H9 (cell line): ENCODE results near the gene ZNF774. TPM values are rescaled to one million over a fixed set of nuclear protein-coding genes. Genes with fewer than 3 reads are reported as not detected.

ENCODE experiments used
- DNase-seq: peaks from one replicate; pipeline ENCODE4 v3.0.0-alpha.2; 2017
- H2AFZ ChIP-seq: one replicate; pipeline ENCODE4 v1.6.1; 2013; ENCODE audit warnings: mild to moderate bottlenecking, low read length, control low read depth, moderate library complexity
- H2AK5ac ChIP-seq: 2 replicates; pipeline ENCODE4 v1.6.1; 2013; ENCODE audit warnings: low read length, control low read depth, mixed read lengths; ENCODE audit not compliant: insufficient read length
- H2BK120ac ChIP-seq: one replicate; pipeline ENCODE4 v1.6.1; 2013; ENCODE audit warnings: low read depth, mild to moderate bottlenecking, low read length, control low read depth, inconsistent platforms; ENCODE audit not compliant: poor library complexity, severe bottlenecking
- H2BK12ac ChIP-seq: 2 replicates; pipeline ENCODE4 v1.6.1; 2013; ENCODE audit warnings: low read length, control low read depth, mixed read lengths, low read depth; ENCODE audit not compliant: insufficient read length
- H2BK15ac ChIP-seq: 2 replicates; pipeline ENCODE4 v1.6.1; 2013; ENCODE audit warnings: low read depth, low read length, control low read depth
- H2BK20ac ChIP-seq: one replicate; pipeline ENCODE4 v1.6.1; 2013; ENCODE audit warnings: low read depth, mild to moderate bottlenecking, low read length, control low read depth, inconsistent platforms; ENCODE audit not compliant: poor library complexity, severe bottlenecking
- H2BK5ac ChIP-seq: 2 replicates; pipeline ENCODE4 v1.6.1; 2013; ENCODE audit warnings: low read length, control low read depth, mixed read lengths; ENCODE audit not compliant: insufficient read length
- H3K14ac ChIP-seq: 2 replicates; pipeline ENCODE4 v1.6.1; 2013; ENCODE audit warnings: low read length, control low read depth; ENCODE audit not compliant: insufficient read depth
- H3K18ac ChIP-seq: 2 replicates; pipeline ENCODE4 v1.6.1; 2013; ENCODE audit warnings: low read depth, mild to moderate bottlenecking, mixed read lengths, low read length, control low read depth; ENCODE audit not compliant: insufficient read length
- H3K23ac ChIP-seq: 2 replicates; pipeline ENCODE4 v1.6.1; 2013; ENCODE audit warnings: low read length, control low read depth, mixed read lengths, low read depth; ENCODE audit not compliant: insufficient read length
- H3K23me2 ChIP-seq: 2 replicates; pipeline ENCODE4 v1.6.1; 2013; ENCODE audit warnings: low read depth, mild to moderate bottlenecking, mixed read lengths, low read length, control low read depth; ENCODE audit not compliant: insufficient read length, poor library complexity, severe bottlenecking
- H3K27ac ChIP-seq: 2 replicates; pipeline ENCODE4 v1.5.1; 2013; ENCODE audit warnings: low read length, control low read depth, mixed read lengths, low read depth; ENCODE audit not compliant: insufficient read length
- H3K27me3 ChIP-seq: 2 replicates; pipeline ENCODE4 v1.6.1; 2013; ENCODE audit warnings: low read length, control low read depth, inconsistent platforms; ENCODE audit not compliant: insufficient read depth
- H3K4ac ChIP-seq: 2 replicates; pipeline ENCODE4 v1.6.1; 2013; ENCODE audit warnings: low read depth, mild to moderate bottlenecking, control low read depth, inconsistent platforms, low read length, moderate library complexity
- H3K4me1 ChIP-seq: 2 replicates; pipeline ENCODE4 v1.6.1; 2013; ENCODE audit warnings: low read length, control low read depth, inconsistent platforms; ENCODE audit not compliant: insufficient read depth
- H3K4me2 ChIP-seq: 2 replicates; pipeline ENCODE4 v1.6.1; 2013; ENCODE audit warnings: low read length, control low read depth, mixed read lengths; ENCODE audit not compliant: insufficient read length, insufficient read depth
- H3K56ac ChIP-seq: 2 replicates; pipeline ENCODE4 v1.6.1; 2013; ENCODE audit warnings: low read depth, mild to moderate bottlenecking, mixed read lengths, low read length, control low read depth; ENCODE audit not compliant: insufficient read length
- H3K79me1 ChIP-seq: 2 replicates; pipeline ENCODE4 v1.6.1; 2013; ENCODE audit warnings: low read depth, mild to moderate bottlenecking, moderate library complexity, low read length, control low read depth, inconsistent platforms; ENCODE audit not compliant: insufficient read depth, poor library complexity, severe bottlenecking
- H3K79me2 ChIP-seq: 2 replicates; pipeline ENCODE4 v1.6.1; 2013; ENCODE audit warnings: low read length, control low read depth, inconsistent platforms; ENCODE audit not compliant: insufficient read depth
- H3K9ac ChIP-seq: 2 replicates; pipeline ENCODE4 v1.6.1; 2013; ENCODE audit warnings: low read length, control low read depth, mixed read lengths; ENCODE audit not compliant: insufficient read length; ENCODE audit errors: extremely low read depth
- H3K9me3 ChIP-seq: one replicate; pipeline ENCODE4 v1.6.1; 2013; ENCODE audit warnings: low read depth, low read length, inconsistent platforms; ENCODE audit not compliant: control insufficient read depth
- H3T11ph ChIP-seq: one replicate; pipeline ENCODE4 v1.6.1; 2013; ENCODE audit warnings: mild to moderate bottlenecking, low read length, control low read depth, inconsistent platforms
- H4K20me1 ChIP-seq: one replicate; pipeline ENCODE4 v1.6.1; 2013; ENCODE audit not compliant: control insufficient read depth, insufficient read length, insufficient read depth
- H4K5ac ChIP-seq: 2 replicates; pipeline ENCODE4 v1.6.1; 2013; ENCODE audit warnings: low read depth, mild to moderate bottlenecking, mixed read lengths, low read length, control low read depth; ENCODE audit not compliant: insufficient read length
- H4K8ac ChIP-seq: replicated peaks from 2 replicates; pipeline ENCODE4 v1.6.1; 2013; ENCODE audit warnings: low read length, control low read depth, mixed read lengths, low read depth; ENCODE audit not compliant: insufficient read length
- H4K91ac ChIP-seq: 2 replicates; pipeline ENCODE4 v1.6.1; 2013; ENCODE audit warnings: low read depth, mild to moderate bottlenecking, moderate library complexity, mixed read lengths, low read length, control low read depth; ENCODE audit not compliant: insufficient read length
- H3K27ac Mint-ChIP-seq, 3 experiments: 2 replicates in 2 of 3; 3 replicates in 1 of 3; pipeline ENCODE4 v1.8.0; 2020 to 2021; ENCODE audit warnings: mixed read lengths in 3 of 3, mild to moderate bottlenecking in 1 of 3, moderate library complexity in 1 of 3
- H3K27me3 Mint-ChIP-seq: 2 replicates; pipeline ENCODE4 v1.8.0; 2021; ENCODE audit warnings: low read depth, mild to moderate bottlenecking, moderate library complexity, mixed read lengths
- H3K36me3 Mint-ChIP-seq, 3 experiments: 2 replicates in 2 of 3; 3 replicates in 1 of 3; pipeline ENCODE4 v1.8.0; 2020 to 2021; ENCODE audit warnings: low read depth in 3 of 3, mixed read lengths in 3 of 3; ENCODE audit not compliant: insufficient read depth in 1 of 3
- H3K4me1 Mint-ChIP-seq, 2 experiments: 2 replicates each; pipeline ENCODE4 v1.8.0; 2020; ENCODE audit warnings: mixed read lengths in 2 of 2
- H3K4me3 Mint-ChIP-seq, 2 experiments: 2 replicates in 1 of 2; 3 replicates in 1 of 2; pipeline ENCODE4 v1.8.0; 2020 to 2021; ENCODE audit warnings: mild to moderate bottlenecking in 2 of 2, mixed read lengths in 2 of 2, moderate library complexity in 1 of 2
- H3K9me3 Mint-ChIP-seq, 2 experiments: 2 replicates in 1 of 2; 3 replicates in 1 of 2; pipeline ENCODE4 v1.8.0; 2020; ENCODE audit warnings: mild to moderate bottlenecking in 2 of 2, mixed read lengths in 2 of 2, moderate library complexity in 1 of 2
- WGBS: extraction: QIAGEN DNeasy Blood & Tissue Kit; methylation state at CpG from one replicate; pipeline ENCODE4 v1.1.7; 2013; ENCODE audit warnings: missing lambda C conversion rate, low lambda C conversion rate, mixed read lengths; ENCODE audit not compliant: insufficient read length; ENCODE audit errors: extremely low coverage; 5-methylcytosine and 5-hydroxymethylcytosine counted together
- total RNA-seq: library from RNA; stranded (reverse); gene quantifications from 2 replicates; pipeline ENCODE4 v1.2.1, GENCODE V29; 2021
- TF ChIP-seq, protein P1 (sequence below): fragments of 200-600 bp; sonication (generic); conservative IDR thresholded peaks from 3 replicates; pipeline ENCODE4 v1.8.0; 2021; ENCODE audit warnings: antibody characterized with exemption, mild to moderate bottlenecking

ZNF774 gene
- total RNA-seq, 1 experiment from 2014 or later, result 2.5 TPM

DNA sequence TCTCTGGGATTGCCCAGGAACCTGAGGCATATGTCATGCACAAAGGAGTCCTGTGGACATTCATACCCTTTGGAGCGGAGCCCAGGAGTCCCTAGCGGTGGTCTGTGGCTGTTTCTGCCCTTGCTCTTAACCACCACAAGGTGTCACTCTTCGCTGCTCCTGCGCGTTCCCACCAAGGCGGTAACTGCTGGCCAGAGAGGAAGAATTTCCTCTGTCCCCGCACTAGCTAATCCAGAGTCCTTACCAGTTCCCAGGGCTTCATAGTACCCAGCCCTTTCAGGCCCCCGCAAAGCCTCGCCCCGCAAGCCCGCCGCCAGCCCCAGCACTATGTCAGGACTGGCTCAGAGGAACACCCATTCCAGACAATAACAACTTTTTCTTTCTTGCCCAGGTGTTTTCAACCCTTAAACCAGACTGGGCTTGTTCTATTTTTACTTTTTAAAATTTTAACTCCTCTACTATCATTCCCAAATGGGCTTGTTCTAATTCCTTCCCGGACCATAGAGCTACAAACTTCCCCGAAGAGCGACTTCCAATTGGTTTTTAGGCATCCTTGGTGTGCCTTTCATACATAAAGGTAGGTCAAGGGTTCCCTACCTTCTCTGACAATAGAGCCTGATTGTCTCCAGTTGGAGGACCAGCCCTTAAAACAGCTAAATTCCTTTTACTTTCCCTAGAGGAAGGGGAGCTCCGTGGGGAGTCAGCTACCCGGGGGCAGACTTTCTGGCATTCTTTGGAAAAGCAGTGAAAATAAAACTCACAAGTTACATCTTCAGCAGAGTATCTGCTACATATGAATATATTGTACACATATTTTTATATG is 31.8 kb upstream of the ZNF774 start:
- peak; percentile 92 for DNase-seq
- H3K27me3 ChIP-seq, result no peaks in the 10 kb centered on the region
- no peak overlapping the region for H3K9ac ChIP-seq
- Mint-ChIP-seq H3K4me1 (peaks cover 10 to 13% of the 10 kb centered on the region in 2 experiments), H3K27me3 (no peaks in the 10 kb centered on the region), H3K4me3 (peak overlapping the region; percentile 42 to 65), H3K27ac (peak overlapping the region; percentile 24 to 94 (median 35); a peak in 6 of 7 replicates), H3K36me3 (no peaks in the 10 kb centered on the region), H3K9me3 (no peaks in the 10 kb centered on the region)
- no peak overlapping the region for H2BK20ac ChIP-seq
- no peaks in the 10 kb centered on the region for H3K79me2 ChIP-seq
- no peaks in the 10 kb centered on the region for H3K4me1 ChIP-seq
- H2AK5ac ChIP-seq, result no peak overlapping the region
- H3K9me3 ChIP-seq, result no peaks in the 10 kb centered on the region
- H2BK15ac ChIP-seq, result no peak overlapping the region
- H3K56ac ChIP-seq, result no peak overlapping the region
- no peak overlapping the region for H4K91ac ChIP-seq
- H3K23me2 ChIP-seq, result peaks cover 3% of the 10 kb centered on the region
- H3K18ac ChIP-seq, result no peak overlapping the region
- H4K8ac ChIP-seq, result no peak overlapping the region
- no peak overlapping the region for H4K5ac ChIP-seq
- no peaks in the 10 kb centered on the region for H3K79me1 ChIP-seq
- no peak overlapping the region for H3T11ph ChIP-seq
- TF ChIP-seq, protein P1, sequence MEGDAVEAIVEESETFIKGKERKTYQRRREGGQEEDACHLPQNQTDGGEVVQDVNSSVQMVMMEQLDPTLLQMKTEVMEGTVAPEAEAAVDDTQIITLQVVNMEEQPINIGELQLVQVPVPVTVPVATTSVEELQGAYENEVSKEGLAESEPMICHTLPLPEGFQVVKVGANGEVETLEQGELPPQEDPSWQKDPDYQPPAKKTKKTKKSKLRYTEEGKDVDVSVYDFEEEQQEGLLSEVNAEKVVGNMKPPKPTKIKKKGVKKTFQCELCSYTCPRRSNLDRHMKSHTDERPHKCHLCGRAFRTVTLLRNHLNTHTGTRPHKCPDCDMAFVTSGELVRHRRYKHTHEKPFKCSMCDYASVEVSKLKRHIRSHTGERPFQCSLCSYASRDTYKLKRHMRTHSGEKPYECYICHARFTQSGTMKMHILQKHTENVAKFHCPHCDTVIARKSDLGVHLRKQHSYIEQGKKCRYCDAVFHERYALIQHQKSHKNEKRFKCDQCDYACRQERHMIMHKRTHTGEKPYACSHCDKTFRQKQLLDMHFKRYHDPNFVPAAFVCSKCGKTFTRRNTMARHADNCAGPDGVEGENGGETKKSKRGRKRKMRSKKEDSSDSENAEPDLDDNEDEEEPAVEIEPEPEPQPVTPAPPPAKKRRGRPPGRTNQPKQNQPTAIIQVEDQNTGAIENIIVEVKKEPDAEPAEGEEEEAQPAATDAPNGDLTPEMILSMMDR, result peak; percentile 99
- no peak overlapping the region for H2BK12ac ChIP-seq
- H2AFZ ChIP-seq, result peak overlapping the region; percentile 65
- H3K4me2 ChIP-seq, result peak overlapping the region; percentile 65
- no peak overlapping the region for H3K27ac ChIP-seq
- no CpG with 5 or more reads among the region's 17 CpGs for WGBS
- H2BK5ac ChIP-seq, result no peak overlapping the region
- no peak overlapping the region for H2BK120ac ChIP-seq
- H3K23ac ChIP-seq, result no peak overlapping the region
- H4K20me1 ChIP-seq, result no peaks in the 10 kb centered on the region
- H3K4ac ChIP-seq, result no peak overlapping the region
- no peak overlapping the region for H3K14ac ChIP-seq
